ENCODE measurements around the gene PAFAH2.

The PAFAH2 gene

DNA sequence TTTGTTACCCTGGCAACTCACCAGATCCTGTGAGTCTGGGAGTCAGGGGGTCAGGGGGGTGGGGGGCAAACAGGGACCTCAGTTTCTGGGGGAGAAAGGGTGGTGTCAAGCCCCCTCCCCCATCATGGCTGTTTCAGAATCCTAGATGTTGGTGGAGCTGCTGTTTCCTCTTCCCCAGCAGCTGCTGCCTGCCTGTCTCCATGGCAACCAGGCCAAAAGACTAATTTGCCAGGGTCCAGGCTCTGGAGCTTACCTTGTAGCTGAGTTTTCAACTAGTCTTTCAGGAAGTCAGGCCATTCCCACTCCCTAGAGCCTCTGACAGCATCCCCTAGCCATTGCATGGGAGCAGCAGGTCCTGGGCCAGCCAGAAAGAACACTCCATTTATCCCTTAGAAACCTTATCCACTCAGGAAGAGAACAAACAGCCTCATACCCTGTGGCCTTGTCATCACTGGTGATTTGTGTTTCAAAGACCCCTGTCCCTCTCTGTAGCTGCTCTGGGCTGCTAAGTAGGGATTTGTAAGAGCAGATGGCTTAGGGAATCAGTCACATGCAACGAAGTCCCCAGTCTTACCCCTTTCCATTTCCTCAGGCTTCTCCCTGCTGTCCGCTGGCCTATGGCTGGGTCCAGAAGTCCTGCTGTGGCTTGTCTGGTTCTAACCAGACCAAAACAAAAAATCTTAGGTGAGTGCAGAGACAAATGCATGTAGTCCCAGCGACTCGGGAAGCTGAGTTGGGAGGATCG, 70.2 kb downstream of the PAFAH2 start:
- DNase-seq = no peak

DNA sequence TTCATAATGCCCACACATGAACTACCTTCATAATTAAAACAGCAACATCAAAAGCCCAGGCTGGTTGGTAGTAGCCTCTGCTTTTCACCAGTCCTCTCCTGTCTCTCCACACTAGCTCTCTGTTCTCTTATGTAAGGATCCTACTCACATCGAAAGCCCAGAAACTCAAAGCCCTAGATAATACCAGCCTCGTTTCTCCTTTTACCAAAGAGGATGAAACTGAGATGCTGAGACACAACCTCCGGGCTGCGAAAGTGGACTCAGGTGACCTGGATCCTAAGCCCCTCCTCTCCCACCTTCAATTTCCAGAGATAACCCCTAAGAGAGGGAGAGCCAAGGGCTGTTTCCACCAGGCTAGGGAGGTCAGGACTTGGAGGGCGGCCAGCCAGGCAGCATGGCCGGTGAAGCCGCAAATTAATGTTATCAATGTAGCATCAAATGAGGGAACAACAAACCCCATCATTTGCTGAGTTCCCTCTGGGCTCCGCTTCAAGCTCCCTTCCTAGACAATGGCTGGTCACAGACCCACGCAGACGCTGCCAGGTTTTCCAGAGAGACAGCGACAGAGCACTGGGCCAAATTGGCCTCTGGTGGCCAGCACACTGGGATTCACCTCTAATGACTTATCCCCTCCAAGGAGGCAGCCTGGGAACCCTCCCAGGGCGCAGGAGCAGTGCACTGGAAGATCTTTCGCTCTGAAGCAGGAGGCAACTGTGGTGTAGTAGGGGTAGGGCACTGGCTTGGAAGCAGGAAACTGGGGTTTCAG, 70.9 kb downstream of the PAFAH2 start:
- DNase-seq = no peak

DNA sequence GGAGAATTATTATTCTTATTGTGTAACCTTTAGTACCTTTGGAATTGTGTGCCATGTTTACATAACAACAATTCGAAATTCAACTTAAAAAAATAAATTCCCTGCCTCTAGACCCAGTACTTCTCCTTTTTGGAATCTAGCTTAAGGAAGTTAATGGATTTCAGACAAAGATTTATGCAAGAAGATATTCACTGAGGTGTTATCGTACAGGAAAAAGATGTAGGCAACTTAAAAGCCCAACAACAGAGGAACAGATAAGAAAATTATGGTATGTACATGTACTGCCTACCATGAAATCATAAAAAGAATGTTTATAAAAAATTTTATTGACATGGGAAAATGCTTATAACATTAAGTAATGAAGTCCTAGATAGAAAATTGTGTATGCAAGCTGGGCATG, 73.4 kb downstream of the PAFAH2 start:
- DNase-seq = peak; percentile 15

DNA sequence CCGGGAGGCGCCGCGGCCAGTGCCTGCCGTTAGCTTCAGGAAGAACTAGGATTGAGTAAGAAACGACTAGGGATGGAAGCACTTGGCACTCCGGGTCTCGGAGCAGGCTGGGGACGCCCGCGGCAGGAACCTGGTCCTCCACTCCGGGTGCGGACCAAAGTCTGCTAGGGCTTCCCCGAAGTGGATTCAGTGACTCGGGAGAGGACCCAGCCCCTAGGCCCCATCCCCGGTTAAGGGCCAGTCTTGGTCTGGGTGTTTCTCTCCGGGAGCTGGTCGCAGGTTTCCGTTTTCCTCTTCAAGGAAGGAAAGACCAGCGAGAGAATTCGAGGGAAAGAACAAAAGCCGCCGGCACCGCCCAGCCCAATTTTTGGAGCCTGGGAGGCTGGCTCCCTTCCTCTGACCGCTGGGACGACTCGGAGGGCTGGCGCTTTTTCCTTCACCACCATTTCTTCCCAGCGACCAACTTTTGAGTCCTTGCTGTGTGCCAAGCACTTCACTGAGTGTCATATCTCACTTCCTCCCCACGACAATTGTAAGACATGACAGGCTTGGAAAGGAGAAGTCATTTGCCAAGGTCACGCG, 74.8 kb downstream of the PAFAH2 start:
- DNase-seq = peak; percentile 21

DNA sequence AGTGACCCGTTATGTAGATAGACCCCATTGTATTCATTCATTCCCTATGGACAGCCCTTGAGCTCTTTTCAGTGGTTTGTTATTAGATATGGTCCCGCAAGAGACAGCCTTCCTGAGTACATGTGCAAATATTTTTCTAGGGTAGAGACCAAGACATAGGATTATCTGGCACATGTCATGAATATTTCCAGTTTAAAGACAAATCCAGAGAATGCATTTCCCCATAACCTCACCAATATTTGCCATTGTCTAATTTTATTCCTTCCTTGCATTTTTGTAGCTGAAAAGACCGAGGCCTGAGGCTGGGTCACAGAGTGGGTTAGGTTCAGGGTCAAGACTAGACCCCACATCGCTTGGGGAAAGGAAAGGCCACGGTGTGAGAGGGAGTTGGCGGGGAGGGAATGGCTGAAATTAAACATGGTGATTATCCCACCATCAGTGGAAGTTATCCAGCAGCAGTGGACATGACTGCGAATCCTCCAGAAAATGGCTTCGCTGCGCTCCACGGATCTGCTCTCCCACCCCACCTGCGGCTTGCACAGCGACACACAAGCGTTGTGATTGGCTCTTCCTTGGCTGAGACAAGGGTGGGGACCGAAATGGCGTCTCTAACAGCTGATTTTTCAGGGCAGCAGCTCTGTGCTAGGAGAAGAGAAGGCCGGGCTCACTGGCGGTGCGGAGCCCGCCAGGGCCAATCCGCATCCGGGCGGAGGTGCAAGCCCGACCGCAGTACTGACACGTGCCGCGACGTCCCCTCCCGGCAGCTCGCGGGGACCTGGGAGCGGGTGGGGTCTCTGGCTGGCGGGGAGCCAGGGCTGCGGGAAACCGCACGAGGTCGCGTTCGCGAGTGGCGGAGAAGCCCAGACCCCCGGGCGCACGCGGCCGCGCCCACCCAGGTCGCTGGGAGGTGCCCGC, 75.5 kb downstream of the PAFAH2 start:
- peak; percentile 35 for DNase-seq

DNA sequence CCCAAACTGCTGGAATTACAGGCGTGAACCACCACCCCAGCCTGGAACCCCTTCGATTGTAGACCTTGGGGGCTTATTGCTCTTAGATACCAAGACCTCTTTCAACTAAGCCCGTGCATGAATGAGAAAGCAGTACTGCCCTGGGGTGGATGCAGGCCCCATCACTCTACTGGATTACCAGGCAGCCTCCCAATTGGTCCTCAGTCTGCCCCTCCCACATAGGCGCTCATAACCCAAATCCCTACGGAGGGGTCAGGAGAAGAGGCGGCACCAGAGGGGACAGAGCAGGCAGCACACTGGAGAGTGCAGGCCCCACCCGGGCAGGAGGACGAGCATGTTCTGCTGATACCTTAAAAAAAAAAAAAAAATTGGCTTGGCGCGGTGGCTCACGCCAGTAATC, 79.2 kb downstream of the PAFAH2 start:
- no peak for DNase-seq

DNA sequence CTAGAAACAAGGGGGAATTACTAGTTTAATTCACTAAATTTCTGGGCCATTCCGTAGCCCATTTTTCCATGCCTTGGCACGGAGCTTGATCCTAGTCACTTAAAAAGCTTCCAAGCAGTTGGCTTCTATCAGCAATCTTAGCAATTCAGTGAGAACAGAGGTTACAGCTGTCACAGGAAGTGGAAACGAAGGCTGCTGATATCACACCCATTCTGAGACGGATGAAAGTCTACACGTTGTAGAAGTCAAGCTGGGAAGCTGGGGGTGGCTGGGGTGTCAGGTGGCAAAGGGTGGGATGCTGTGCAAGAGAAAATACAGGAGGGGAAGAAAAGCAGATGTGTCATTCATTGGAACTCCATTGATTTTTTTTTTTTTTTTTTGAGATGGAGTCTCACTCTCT, 79.9 kb downstream of the PAFAH2 start:
- DNase-seq = peak; percentile 31

DNA sequence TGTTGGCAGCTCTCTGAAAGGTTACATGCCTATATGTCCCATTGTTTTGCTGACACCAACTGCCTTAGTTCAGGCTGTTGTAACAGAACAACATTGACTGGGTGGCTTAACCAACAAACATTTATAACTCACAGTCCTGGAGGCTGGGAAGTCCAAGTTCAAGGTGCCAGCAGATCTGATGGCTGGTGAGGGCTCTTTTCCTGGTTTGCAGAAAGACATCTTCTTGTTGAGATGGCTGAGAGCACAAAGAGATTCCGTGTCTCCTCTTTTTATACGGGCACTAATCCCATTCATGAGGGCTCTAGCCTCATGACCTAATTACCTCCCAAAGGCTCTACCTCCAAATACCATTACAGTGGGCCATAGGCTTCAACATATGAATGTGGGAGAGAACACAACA, 81.4 kb downstream of the PAFAH2 start:
- DNase-seq = no peak

DNA sequence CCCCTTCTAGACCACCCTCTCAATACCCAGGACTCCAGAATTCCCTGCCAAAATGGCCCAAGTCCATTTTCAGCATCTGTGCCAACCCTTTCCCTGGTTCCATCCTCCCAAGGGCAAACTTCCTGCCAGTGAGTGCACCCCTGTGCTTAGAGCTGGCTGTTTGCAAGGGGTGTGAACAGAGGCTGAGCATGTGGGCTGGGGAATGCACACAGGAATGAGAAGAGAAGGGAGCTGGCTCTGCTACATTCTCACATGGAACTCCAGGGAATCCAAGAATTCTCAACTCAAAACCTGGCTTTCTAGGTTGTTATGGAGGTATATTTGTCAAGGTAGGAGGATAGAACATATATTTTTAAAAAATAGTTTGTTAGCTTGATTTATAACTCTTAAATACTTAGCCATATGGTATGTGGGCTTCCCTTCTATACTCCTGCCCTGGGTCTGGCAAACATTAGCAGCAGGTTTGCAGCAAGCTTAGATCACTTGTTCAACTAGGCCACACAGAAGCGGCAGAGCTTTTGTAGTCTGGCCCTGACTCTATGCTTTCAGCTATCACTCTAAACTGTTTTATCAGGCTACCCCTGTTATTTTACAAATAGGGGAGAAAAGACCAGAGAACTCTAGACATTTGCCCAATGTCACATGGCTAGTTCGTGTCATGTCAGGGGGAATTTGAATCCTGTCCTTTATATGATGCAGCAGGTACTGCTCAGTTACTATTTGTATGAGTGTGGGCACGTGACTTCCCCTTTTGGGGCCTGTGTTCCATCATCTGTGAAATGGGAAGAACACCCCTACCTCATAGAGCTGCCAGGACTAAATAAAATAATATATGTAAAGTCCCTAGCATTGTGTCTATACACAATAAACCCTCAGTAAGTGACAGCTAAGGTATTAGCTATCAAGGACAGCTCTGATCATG, 83.5 kb downstream of the PAFAH2 start:
- peak; percentile 49 for DNase-seq

DNA sequence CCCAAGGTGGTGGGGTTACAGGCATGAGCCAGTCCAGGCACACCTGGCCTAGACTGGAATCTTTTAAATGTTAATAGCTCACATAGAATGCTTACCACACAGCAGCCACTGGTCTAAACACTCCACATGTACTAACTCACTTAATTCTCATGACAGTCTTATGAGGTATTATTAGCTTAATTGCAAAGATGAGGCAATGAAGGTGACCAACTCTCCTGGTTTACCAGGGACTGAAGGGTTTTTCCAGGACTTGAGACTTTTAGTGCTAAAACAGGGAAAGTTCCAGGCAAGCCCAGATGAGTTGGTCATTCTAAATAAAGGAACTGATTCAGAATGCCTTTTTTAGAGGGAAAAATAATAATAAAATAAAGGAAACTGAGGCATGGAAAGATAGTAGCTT, 84.7 kb downstream of the PAFAH2 start:
- no peak for DNase-seq

DNA sequence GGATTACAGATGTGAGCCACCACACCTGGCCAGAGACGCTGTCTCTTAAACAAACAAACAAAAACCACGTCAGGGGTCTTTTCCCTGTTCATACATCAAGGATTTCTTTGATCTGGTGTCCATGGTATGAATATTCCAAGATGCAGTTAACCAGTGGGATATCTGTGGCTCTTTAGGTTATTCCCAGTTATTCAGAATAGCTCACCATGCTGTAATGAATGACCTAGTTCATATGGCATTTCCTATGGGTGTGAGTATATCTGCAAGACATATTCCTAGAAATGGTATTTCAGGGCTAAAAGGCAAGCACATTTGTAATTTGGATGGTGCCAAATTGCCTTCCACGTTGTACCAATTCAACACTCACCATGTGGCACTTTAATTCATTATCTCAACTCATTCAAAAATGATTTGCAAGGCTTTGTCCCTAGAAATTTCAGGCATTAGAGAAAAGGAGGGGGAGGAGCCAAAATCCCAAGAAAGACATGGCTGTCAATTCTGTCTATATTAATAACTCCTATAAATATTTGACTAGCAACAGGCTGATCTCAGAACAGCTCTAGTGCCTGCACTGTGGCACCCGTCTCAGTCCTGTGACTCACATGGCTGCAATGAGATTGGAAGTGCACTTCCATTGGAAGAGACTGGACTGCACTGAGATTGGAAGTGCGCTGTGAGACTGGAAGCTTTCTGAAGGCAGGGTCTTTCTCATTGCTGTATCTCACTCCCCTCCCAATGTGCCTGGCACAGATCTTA, 85.6 kb downstream of the PAFAH2 start:
- peak; percentile 94 for DNase-seq

DNA sequence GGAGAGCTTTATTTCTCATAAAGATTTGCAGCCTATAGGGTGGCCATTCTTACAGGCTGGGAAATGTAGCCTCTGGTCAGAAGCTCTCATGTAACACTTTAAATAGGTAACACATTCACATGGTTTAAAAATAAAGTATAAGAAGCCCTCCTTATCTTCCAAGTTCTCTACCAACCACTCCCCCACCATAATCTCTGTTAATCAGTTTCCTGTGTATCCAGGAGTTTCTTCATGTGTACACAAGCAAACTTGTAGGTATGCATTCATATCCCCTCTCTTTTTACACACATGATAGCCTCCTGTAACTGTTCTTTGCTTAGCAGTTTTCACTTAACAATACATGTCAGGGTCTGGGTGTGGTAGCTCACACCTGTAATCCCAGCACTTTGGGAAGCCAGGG, 86.7 kb downstream of the PAFAH2 start:
- DNase-seq = no peak

Data from fibroblast of skin of back (primary cell).